GM12873 (cell line): ENCODE measurements around the gene MED10.

Source experiments
- TF ChIP-seq, protein P1 (sequence below): IDR thresholded peaks from 2 replicates; pipeline ENCODE4 v1.5.1; 2012; ENCODE audit warnings: low read depth, mild to moderate bottlenecking, moderate library complexity, low read length, control low read depth; ENCODE audit not compliant: insufficient read depth; ENCODE audit errors: missing control alignments

Gene MED10

DNA sequence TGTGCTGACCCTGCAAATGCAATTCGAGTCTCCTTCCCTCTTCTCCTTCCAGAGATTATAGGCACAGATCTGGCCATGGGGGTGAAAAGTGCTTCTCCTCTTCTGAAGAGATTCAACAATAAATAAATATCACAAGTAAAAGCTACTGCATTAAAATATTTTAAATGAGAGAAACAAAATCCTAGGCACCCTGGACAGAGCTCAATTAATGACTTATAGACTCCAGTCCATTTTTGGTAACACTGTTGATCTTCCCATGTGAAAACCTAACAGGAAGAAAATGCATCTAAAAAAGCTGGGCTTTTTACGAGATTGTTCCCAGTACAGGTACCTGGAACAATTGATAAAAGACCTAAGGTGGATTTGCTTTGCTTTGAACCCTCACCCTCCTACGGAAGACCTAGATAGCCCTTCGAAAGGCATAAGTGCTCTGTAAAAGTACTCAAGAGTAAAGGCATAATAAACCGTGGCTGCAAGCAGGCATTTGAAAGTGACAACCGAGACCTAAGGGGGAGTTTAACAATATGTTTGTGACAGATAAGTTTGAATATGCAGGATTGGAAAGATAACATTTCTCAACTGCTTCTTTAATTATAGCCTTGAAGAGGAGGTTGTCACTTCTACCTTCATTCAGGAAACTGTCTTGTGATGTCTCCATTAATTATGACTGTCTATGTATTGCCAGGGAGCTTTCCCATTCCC lies 29.4 kb upstream of the MED10 start:
- TF ChIP-seq, protein P1, sequence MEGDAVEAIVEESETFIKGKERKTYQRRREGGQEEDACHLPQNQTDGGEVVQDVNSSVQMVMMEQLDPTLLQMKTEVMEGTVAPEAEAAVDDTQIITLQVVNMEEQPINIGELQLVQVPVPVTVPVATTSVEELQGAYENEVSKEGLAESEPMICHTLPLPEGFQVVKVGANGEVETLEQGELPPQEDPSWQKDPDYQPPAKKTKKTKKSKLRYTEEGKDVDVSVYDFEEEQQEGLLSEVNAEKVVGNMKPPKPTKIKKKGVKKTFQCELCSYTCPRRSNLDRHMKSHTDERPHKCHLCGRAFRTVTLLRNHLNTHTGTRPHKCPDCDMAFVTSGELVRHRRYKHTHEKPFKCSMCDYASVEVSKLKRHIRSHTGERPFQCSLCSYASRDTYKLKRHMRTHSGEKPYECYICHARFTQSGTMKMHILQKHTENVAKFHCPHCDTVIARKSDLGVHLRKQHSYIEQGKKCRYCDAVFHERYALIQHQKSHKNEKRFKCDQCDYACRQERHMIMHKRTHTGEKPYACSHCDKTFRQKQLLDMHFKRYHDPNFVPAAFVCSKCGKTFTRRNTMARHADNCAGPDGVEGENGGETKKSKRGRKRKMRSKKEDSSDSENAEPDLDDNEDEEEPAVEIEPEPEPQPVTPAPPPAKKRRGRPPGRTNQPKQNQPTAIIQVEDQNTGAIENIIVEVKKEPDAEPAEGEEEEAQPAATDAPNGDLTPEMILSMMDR, result no peak

DNA sequence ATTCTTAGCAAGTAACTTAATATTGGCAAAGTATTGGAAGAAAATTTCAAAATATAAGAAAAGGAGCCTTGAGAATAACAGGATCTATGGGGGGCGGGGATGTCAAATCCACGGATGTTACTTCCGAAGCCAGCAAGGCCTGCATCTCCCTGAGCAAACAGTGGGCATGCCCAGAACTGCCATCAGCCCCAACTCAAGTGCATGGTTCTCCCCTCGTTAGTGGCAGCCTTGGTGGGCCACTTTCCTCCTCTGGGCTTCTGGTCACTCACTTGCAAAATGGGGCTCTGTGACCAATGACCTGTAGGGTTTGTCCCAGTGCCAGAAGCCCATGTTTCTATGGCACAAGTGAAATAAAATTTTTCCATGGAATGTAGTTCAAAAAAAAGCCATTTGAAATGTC lies 27.2 kb upstream of the MED10 start:
- TF ChIP-seq, protein P1, result no peak

DNA sequence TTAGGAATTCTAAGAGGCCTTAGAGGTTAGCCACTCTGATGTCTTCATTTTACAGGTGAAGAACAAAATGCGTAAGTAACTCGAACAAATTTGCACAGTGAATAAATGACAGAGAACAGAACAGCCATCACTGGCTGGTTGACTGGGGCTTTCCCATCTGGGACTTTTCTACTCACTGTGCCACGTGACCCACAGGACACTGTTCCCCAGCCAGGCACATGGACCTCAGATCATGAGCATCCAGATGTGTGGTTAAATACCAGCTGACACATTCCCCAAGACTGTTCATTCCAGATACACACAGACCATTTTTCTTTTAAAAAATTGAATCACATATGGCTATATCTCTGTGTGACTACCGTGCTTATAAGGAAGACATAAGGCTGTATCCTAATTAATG lies 25.8 kb upstream of the MED10 start:
- TF ChIP-seq, protein P1, result no peak

DNA sequence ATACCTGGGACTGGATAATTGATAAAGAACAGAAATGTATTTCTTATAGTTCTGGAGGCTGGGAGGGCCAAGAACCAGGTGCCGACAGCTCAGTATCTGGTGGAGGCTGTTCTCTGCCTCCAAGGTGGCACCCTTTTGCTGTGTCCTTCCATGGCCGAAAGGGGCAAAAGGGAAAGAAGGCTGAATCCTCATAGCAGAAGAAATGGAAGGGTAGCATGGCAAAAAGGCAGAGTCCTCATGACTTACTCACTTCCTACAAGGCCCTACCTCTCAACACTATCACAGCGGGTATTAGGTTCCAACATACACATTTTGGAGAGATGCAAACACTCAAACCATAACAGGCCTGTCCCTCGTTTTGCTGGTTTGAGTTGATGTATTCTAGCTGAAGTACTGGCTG lies 25.1 kb upstream of the MED10 start:
- TF ChIP-seq, protein P1, result no peak

DNA sequence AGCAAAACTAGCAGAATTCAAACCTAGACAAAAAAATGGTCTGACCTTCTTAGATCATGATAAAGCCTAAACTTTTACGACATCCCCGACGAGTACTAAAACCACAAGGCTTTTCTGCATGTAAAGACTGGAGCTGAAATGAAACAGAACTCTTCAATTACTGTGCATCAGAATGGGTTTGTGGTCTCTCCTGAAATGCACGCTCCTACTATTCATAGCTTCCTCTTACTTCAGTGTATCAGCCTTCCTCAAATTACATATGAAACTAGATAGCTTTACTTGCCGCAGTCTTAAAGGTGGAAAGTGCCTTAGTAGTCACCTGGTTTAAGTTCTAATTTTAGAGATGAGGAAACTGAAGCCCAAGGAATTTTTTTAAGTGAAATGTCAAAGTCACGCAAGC lies 24.6 kb upstream of the MED10 start:
- TF ChIP-seq, protein P1, result no peak

DNA sequence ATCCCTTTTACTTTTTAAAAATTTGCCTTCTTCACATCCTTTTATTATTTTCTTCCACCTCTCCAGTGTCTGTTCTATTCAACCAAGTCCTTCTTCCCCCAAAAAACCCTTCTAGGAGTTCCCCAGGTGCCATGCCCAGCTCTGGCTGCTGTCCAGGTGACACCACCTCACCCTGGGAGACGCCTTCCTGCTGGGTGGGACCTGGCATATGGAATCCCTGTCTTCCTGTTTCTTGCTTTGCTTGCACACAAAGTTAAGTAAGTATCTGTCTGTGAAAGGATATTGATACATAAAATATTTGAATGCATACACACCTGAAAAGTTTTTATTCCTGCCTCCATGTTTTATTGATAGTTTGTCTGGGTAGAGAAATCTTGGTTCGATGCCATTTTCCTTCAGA lies 23.1 kb upstream of the MED10 start:
- TF ChIP-seq, protein P1, result no peak

DNA sequence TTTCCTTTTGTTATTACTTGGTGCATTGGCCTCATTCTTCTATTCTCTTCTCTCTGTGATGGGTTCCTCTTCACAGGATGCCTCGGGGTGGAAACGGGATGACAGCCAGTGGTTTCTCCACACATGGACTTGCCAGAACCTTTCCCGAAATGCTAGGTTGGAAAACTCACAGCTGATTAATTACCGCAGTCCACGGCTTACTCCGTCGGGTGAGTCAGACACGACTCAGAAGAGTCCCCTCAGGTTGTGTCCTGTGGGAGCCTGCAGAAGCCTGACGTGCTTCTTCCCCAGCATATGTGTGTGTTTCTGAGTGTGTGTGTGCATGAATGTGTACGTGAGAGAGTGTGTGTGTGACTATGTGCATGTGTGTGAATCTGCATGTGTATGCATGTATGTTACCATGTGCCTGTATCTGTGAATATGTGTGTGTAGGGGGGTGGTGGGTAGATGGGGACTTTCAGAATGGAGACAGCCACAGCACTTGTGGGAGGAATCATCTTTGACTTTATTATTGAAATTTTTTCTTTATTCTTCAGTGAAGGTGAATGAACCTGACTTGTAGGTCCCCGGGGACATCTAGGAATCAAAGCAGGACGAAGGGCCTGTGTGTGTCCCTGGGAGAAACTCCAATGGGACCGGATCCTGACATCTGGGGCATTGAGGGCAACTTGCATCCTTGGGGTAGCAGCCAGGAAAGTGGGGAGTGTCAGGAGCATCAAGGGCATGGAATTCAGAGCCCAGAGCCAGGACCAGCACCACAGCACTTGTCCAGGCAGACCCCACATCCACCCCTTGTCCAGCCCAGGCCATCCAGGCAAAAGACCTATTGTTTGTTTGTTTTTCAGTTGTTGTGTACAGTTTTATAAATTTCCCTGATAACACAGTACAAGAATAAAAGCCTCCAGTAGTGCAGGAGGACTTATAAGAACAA lies 21.9 kb upstream of the MED10 start:
- TF ChIP-seq, protein P1, result no peak
